ENCODE measurements around the gene HHAT. TPM values are rescaled to one million over a fixed set of nuclear protein-coding genes. Genes with fewer than 3 reads are reported as not detected.

The HHAT gene
- total and polyA plus RNA-seq, 2 of the 4 experiments (the other 2 are of a cell fraction), result 1.7 to 2.5 TPM

- Histone ChIP-seq H4K5ac (ENCODE audit: low read depth, low read length) (no peak overlapping the region), H2AFZ (replicated peaks; ENCODE audit: low read length, poor library complexity) (no peak overlapping the region), H3K56ac (ENCODE audit: extremely low read depth, insufficient read depth, low read length) (no peak overlapping the region), H2BK5ac (ENCODE audit: low read depth, low read length, poor library complexity, severe bottlenecking) (no peak overlapping the region), H3K9me3 (ENCODE audit: control insufficient read depth, insufficient read depth, low read length) (no peaks in the 10 kb centered on the region; the same call in 1 of the 2 replicates), H3K4me1 (ENCODE audit: control insufficient read depth, insufficient read depth, low read length) (no peaks in the 10 kb centered on the region), H3K4me2 (ENCODE audit: low read depth, low read length) (no peak overlapping the region), H3K14ac (replicated peaks; ENCODE audit: low read depth, low read length) (no peak overlapping the region), H3K36me3 (ENCODE audit: control insufficient read depth, insufficient read depth, low read length) (no peaks in the 10 kb centered on the region), H2AK5ac (ENCODE audit: low read depth, low read length) (no peak overlapping the region), H3K4me3 (ENCODE audit: insufficient read depth, low read depth, low read length) (no peak overlapping the region), H2AK9ac (replicated peaks; ENCODE audit: low read depth, low read length, poor library complexity) (no peak overlapping the region), H2BK120ac (ENCODE audit: low read depth, low read length) (no peak overlapping the region), H3K9ac (ENCODE audit: low read depth, low read length) (no peak overlapping the region), H3K18ac (ENCODE audit: low read depth, low read length) (no peak overlapping the region), H3K27me3 (ENCODE audit: control insufficient read depth, insufficient read depth, low read length) (no peaks in the 10 kb centered on the region), H4K8ac (ENCODE audit: low read depth in 2 of 2, low read length in 2 of 2) (no peak overlapping the region), H3K4ac (ENCODE audit: low read depth, low read length) (no peak overlapping the region), H2BK15ac (ENCODE audit: low read depth, low read length) (no peak overlapping the region), H3K23ac (ENCODE audit: low read depth, low read length) (no peak overlapping the region), H2BK20ac (ENCODE audit: low read depth, low read length) (no peak overlapping the region), H3K27ac (ENCODE audit: insufficient read depth, low read length) (no peak overlapping the region), H3K79me1 (ENCODE audit: low read depth in 1 of 2, low read length in 2 of 2) (no peaks in the 10 kb centered on the region), H3K9me1 (ENCODE audit: insufficient read depth, low read length) (no peaks in the 10 kb centered on the region), H4K20me1 (ENCODE audit: insufficient read depth, low read length) (no peaks in the 10 kb centered on the region), H4K91ac (ENCODE audit: insufficient read depth, low read depth, low read length) (no peak overlapping the region)
- dilution Hi-C loops (cut with HindIII; ENCODE audit: low sequenced_read_pairs, unreplicated experiment) (no loop called here), in situ Hi-C loops (cut with MboI; ENCODE audit: low sequenced_read_pairs) (no loop called here), intact Hi-C loops (cut with micrococcal nuclease) (no loop called here)
- no CpG with 5 or more reads among the region's 1 CpG for WGBS, 2 experiments (ENCODE audit: extremely low coverage in 2 of 2, insufficient read length in 1 of 2)
- ATAC-seq (ENCODE audit: low read depth), result no peak
- no peak for DNase-seq
- TF ChIP-seq CTCF (conservative IDR thresholded peaks at IDR 0.05; ENCODE audit: low read depth, low read length) (no peak), RFX5 (IDR thresholded peaks at IDR 0.05; ENCODE audit: low read depth, low read length) (no peak), POLR2A (IDR thresholded peaks at IDR 0.05; ENCODE audit: low read depth, low read length) (no peak), BHLHE40 (IDR thresholded peaks at IDR 0.05; ENCODE audit: low read depth, low read length) (no peak), NFE2L2 (IDR thresholded peaks at IDR 0.05; ENCODE audit: low read depth, low read length) (no peak), MXI1 (IDR thresholded peaks at IDR 0.05; ENCODE audit: borderline replicate concordance, low read depth, low read length) (no peak)
- no TSS peak for BruUV-seq (replicated peaks)
- ChIA-PET CTCF (no interaction called here), POLR2A (ENCODE audit: unreplicated experiment) (no interaction called here)
Measured at GRCh38 chr1:210696709-210697108, 368.0 kb downstream of the HHAT start.
